ENCODE measurements around the gene KRTAP5-9.

DNA sequence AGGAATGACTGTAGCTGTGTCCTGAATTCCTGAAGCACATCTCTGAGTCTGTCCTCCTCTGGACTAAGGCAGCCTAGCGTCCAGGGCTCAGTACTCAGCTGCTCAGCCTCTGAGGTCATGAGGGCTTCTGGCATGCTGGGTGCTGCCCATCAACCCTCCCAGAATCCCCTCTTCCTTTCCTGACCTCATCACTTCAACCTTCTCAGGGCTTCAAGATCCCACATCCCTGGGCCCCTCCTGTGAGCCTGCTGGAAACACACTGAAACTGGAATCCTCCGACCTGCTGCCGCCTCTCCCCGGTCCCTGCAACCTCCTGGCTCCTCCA lies 9.6 kb upstream of the KRTAP5-9 start:
- no peak for TF ChIP-seq EZH2 (IDR thresholded peaks at IDR 0.05; ENCODE audit: borderline replicate concordance, control insufficient read depth, low read depth, low read length)
- no peak for TF ChIP-seq SIN3A (IDR thresholded peaks at IDR 0.05; ENCODE audit: low read depth, low read length)
- TF ChIP-seq ETV6 (conservative IDR thresholded peaks at IDR 0.05 in 1 of 2, IDR thresholded peaks at IDR 0.05 in 1 of 2; ENCODE audit: borderline replicate concordance in 1 of 2, low read depth in 1 of 2), result no peak
- TF ChIP-seq ESRRA (IDR thresholded peaks at IDR 0.05; ENCODE audit: low read length), result no peak
- TF ChIP-seq, protein P1, sequence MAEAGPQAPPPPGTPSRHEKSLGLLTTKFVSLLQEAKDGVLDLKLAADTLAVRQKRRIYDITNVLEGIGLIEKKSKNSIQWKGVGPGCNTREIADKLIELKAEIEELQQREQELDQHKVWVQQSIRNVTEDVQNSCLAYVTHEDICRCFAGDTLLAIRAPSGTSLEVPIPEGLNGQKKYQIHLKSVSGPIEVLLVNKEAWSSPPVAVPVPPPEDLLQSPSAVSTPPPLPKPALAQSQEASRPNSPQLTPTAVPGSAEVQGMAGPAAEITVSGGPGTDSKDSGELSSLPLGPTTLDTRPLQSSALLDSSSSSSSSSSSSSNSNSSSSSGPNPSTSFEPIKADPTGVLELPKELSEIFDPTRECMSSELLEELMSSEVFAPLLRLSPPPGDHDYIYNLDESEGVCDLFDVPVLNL (IDR thresholded peaks at IDR 0.05; ENCODE audit: low read depth, low read length), result no peak
- TF ChIP-seq STAT3 (IDR thresholded peaks at IDR 0.05; ENCODE audit: low read depth, low read length), result no peak
- TF ChIP-seq CBFB (IDR thresholded peaks at IDR 0.05; ENCODE audit: low read depth), result no peak
- no peak for TF ChIP-seq NFYB (IDR thresholded peaks at IDR 0.05; ENCODE audit: insufficient read depth, low read depth, low read length)
- no peak for TF ChIP-seq SREBF1 (IDR thresholded peaks at IDR 0.05; ENCODE audit: low read length)
- no peak for TF ChIP-seq CEBPB (IDR thresholded peaks at IDR 0.05; ENCODE audit: borderline replicate concordance in 1 of 2, low read depth in 2 of 2, low read length in 2 of 2)
- no peak for TF ChIP-seq RCOR1 (conservative IDR thresholded peaks at IDR 0.05; ENCODE audit: low read depth, low read length)
- TF ChIP-seq, protein P2, sequence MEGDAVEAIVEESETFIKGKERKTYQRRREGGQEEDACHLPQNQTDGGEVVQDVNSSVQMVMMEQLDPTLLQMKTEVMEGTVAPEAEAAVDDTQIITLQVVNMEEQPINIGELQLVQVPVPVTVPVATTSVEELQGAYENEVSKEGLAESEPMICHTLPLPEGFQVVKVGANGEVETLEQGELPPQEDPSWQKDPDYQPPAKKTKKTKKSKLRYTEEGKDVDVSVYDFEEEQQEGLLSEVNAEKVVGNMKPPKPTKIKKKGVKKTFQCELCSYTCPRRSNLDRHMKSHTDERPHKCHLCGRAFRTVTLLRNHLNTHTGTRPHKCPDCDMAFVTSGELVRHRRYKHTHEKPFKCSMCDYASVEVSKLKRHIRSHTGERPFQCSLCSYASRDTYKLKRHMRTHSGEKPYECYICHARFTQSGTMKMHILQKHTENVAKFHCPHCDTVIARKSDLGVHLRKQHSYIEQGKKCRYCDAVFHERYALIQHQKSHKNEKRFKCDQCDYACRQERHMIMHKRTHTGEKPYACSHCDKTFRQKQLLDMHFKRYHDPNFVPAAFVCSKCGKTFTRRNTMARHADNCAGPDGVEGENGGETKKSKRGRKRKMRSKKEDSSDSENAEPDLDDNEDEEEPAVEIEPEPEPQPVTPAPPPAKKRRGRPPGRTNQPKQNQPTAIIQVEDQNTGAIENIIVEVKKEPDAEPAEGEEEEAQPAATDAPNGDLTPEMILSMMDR (IDR thresholded peaks at IDR 0.05 in 2 of 3, conservative IDR thresholded peaks at IDR 0.05 in 1 of 3; ENCODE audit: control insufficient read depth in 2 of 3, extremely low read depth in 1 of 3, insufficient read depth in 1 of 3, low read depth in 3 of 3, low read length in 3 of 3), result no peak

All from GM12878 (cell line).